ENCODE measurements around the gene ZMYM5. TPM values are rescaled to one million over a fixed set of nuclear protein-coding genes. Genes with fewer than 3 reads are reported as not detected.

Gene ZMYM5
- total and polyA plus RNA-seq, 2 of the 13 experiments (the other 11 are each of a cell fraction or from before 2014, with no cell fraction given): 7.8 to 9.4 TPM

DNA sequence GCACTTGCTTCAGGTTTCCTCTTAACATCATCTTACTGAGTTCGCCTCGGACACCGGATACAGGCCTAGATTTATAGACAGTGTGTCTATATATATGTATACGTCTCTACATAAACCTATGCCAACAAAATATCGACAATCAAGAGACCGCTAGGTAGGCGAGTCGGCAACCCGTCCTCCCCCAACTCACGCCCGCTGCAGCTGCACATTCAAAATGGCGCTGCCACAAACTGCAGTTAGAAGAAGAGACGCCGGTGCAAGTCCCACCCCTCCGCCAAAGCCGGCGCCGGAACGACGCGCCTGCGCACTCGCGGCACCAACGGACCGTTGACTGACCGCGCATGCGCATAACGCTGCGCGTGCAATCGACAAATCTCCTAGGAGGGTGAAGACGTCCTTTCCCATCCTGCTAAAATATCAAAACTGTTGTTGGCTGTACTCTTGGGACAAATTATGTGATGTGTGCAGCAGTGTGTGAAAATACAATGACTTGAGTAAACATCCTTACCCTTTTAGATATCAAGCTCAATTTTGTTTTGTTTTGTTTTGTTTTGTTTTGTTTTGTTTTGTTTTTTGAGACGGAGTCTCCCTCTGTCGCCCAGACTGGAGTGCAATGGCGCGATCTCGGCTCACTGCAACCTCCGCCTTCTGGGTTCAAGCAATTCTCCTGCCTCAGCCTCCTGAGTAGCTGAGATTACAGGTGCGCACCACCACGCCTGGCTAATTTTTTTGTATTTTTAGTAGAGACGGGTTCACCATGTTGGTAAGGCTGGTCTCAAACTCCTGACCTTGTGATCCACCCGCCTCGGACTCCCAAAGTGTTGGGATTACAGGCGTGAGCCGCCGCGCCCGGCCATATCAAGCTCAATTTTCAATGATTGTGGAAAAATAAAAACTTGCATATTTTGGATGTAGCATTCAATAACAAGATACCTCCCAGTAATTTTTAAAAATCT is 80.4 kb downstream of the ZMYM5 start, which contains the start of gene PSPC1 (continued):
- TF ChIP-seq, protein P1, sequence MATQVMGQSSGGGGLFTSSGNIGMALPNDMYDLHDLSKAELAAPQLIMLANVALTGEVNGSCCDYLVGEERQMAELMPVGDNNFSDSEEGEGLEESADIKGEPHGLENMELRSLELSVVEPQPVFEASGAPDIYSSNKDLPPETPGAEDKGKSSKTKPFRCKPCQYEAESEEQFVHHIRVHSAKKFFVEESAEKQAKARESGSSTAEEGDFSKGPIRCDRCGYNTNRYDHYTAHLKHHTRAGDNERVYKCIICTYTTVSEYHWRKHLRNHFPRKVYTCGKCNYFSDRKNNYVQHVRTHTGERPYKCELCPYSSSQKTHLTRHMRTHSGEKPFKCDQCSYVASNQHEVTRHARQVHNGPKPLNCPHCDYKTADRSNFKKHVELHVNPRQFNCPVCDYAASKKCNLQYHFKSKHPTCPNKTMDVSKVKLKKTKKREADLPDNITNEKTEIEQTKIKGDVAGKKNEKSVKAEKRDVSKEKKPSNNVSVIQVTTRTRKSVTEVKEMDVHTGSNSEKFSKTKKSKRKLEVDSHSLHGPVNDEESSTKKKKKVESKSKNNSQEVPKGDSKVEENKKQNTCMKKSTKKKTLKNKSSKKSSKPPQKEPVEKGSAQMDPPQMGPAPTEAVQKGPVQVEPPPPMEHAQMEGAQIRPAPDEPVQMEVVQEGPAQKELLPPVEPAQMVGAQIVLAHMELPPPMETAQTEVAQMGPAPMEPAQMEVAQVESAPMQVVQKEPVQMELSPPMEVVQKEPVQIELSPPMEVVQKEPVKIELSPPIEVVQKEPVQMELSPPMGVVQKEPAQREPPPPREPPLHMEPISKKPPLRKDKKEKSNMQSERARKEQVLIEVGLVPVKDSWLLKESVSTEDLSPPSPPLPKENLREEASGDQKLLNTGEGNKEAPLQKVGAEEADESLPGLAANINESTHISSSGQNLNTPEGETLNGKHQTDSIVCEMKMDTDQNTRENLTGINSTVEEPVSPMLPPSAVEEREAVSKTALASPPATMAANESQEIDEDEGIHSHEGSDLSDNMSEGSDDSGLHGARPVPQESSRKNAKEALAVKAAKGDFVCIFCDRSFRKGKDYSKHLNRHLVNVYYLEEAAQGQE (IDR thresholded peaks at IDR 0.05; ENCODE audit: borderline replicate concordance in 1 of 2, low read depth in 1 of 2, low read length in 2 of 2): peak in 1 of 2 experiments; percentile 48; a peak in 1 of 4 replicates
- peak; percentile 33; the same call in 1 of the 2 replicates for TF ChIP-seq ZNF788 (CRISPR knock-in tag; IDR thresholded peaks at IDR 0.05; ENCODE audit: borderline replicate concordance)
- 0 out of 2 replicates have a peak, but pooled peaks have one; percentile 22 for TF ChIP-seq NFKB2 (CRISPR knock-in tag; IDR thresholded peaks at IDR 0.05; ENCODE audit: borderline replicate concordance)
- TF ChIP-seq, protein P2, sequence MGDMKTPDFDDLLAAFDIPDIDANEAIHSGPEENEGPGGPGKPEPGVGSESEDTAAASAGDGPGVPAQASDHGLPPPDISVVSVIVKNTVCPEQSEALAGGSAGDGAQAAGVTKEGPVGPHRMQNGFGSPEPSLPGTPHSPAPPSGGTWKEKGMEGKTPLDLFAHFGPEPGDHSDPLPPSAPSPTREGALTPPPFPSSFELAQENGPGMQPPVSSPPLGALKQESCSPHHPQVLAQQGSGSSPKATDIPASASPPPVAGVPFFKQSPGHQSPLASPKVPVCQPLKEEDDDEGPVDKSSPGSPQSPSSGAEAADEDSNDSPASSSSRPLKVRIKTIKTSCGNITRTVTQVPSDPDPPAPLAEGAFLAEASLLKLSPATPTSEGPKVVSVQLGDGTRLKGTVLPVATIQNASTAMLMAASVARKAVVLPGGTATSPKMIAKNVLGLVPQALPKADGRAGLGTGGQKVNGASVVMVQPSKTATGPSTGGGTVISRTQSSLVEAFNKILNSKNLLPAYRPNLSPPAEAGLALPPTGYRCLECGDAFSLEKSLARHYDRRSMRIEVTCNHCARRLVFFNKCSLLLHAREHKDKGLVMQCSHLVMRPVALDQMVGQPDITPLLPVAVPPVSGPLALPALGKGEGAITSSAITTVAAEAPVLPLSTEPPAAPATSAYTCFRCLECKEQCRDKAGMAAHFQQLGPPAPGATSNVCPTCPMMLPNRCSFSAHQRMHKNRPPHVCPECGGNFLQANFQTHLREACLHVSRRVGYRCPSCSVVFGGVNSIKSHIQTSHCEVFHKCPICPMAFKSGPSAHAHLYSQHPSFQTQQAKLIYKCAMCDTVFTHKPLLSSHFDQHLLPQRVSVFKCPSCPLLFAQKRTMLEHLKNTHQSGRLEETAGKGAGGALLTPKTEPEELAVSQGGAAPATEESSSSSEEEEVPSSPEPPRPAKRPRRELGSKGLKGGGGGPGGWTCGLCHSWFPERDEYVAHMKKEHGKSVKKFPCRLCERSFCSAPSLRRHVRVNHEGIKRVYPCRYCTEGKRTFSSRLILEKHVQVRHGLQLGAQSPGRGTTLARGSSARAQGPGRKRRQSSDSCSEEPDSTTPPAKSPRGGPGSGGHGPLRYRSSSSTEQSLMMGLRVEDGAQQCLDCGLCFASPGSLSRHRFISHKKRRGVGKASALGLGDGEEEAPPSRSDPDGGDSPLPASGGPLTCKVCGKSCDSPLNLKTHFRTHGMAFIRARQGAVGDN (CRISPR knock-in tag; IDR thresholded peaks at IDR 0.05): peak; percentile 62
- TF ChIP-seq ZNF264 (CRISPR knock-in tag; IDR thresholded peaks at IDR 0.05): 0 out of 2 replicates have a peak, but pooled peaks have one; percentile 22
- peak; percentile 84 for TF ChIP-seq RBFOX2 (IDR thresholded peaks at IDR 0.05; ENCODE audit: low read depth, low read length)
- TF ChIP-seq TBL1XR1 (IDR thresholded peaks at IDR 0.05; ENCODE audit: borderline replicate concordance, low read length, partially characterized antibody): peak; percentile 20
- TF ChIP-seq, protein P3, sequence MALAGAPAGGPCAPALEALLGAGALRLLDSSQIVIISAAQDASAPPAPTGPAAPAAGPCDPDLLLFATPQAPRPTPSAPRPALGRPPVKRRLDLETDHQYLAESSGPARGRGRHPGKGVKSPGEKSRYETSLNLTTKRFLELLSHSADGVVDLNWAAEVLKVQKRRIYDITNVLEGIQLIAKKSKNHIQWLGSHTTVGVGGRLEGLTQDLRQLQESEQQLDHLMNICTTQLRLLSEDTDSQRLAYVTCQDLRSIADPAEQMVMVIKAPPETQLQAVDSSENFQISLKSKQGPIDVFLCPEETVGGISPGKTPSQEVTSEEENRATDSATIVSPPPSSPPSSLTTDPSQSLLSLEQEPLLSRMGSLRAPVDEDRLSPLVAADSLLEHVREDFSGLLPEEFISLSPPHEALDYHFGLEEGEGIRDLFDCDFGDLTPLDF (CRISPR knock-in tag; IDR thresholded peaks at IDR 0.05): peak; percentile 54; the same call in 1 of the 2 replicates
- TF ChIP-seq KLF11 (CRISPR knock-in tag; IDR thresholded peaks at IDR 0.05): 0 out of 2 replicates have a peak, but pooled peaks have one; percentile 52
- TF ChIP-seq, protein P4, sequence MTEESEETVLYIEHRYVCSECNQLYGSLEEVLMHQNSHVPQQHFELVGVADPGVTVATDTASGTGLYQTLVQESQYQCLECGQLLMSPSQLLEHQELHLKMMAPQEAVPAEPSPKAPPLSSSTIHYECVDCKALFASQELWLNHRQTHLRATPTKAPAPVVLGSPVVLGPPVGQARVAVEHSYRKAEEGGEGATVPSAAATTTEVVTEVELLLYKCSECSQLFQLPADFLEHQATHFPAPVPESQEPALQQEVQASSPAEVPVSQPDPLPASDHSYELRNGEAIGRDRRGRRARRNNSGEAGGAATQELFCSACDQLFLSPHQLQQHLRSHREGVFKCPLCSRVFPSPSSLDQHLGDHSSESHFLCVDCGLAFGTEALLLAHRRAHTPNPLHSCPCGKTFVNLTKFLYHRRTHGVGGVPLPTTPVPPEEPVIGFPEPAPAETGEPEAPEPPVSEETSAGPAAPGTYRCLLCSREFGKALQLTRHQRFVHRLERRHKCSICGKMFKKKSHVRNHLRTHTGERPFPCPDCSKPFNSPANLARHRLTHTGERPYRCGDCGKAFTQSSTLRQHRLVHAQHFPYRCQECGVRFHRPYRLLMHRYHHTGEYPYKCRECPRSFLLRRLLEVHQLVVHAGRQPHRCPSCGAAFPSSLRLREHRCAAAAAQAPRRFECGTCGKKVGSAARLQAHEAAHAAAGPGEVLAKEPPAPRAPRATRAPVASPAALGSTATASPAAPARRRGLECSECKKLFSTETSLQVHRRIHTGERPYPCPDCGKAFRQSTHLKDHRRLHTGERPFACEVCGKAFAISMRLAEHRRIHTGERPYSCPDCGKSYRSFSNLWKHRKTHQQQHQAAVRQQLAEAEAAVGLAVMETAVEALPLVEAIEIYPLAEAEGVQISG (CRISPR knock-in tag; IDR thresholded peaks at IDR 0.05): peak; percentile 35; the same call in 1 of the 2 replicates
- peak; percentile 63; the same call in 1 of the 2 replicates for TF ChIP-seq PHF8 (CRISPR knock-in tag; IDR thresholded peaks at IDR 0.05)
- TF ChIP-seq, protein P5, sequence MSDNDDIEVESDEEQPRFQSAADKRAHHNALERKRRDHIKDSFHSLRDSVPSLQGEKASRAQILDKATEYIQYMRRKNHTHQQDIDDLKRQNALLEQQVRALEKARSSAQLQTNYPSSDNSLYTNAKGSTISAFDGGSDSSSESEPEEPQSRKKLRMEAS (IDR thresholded peaks at IDR 0.05): peak; percentile 39; the same call in 1 of the 2 replicates
- peak; percentile 24; the same call in 1 of the 2 replicates for TF ChIP-seq HOXA5 (CRISPR knock-in tag; IDR thresholded peaks at IDR 0.05)
- TF ChIP-seq RBM39 (IDR thresholded peaks at IDR 0.05; ENCODE audit: low read depth, low read length, poor library complexity, severe bottlenecking): peak; percentile 75
- peak; percentile 31; the same call in 1 of the 2 replicates for TF ChIP-seq CEBPG (CRISPR knock-in tag; IDR thresholded peaks at IDR 0.05)

All from HepG2 (cell line).